Right lobe of liver (tissue), 4 donors: Measurements from ENCODE around the gene MSANTD4.

ENCODE experiments used
- POLR2A ChIP-seq: fragments of 450-650 bp; IDR thresholded peaks from one replicate; pipeline ENCODE4 v1.6.1; 2017; ENCODE audit warnings: antibody characterized with exemption, mild to moderate bottlenecking
- TF ChIP-seq, protein P1 (sequence below), 4 donors: fragments of 200-600 bp in 3 of 4; fragments of 450-650 bp in 1 of 4; IDR thresholded peaks; one replicate each; pipeline versions ENCODE4 v1.5.1 to v1.8.0; 2016 to 2022; ENCODE audit warnings: antibody characterized with exemption in 4 of 4, mild to moderate bottlenecking in 2 of 4
- donor health status: DM: no; HTN: no; CAD: no.
- donor health status: DM: no; HTN: no; CAD: no.
- donor health status: DM: no; HTN: yes; CAD: no.

DNA sequence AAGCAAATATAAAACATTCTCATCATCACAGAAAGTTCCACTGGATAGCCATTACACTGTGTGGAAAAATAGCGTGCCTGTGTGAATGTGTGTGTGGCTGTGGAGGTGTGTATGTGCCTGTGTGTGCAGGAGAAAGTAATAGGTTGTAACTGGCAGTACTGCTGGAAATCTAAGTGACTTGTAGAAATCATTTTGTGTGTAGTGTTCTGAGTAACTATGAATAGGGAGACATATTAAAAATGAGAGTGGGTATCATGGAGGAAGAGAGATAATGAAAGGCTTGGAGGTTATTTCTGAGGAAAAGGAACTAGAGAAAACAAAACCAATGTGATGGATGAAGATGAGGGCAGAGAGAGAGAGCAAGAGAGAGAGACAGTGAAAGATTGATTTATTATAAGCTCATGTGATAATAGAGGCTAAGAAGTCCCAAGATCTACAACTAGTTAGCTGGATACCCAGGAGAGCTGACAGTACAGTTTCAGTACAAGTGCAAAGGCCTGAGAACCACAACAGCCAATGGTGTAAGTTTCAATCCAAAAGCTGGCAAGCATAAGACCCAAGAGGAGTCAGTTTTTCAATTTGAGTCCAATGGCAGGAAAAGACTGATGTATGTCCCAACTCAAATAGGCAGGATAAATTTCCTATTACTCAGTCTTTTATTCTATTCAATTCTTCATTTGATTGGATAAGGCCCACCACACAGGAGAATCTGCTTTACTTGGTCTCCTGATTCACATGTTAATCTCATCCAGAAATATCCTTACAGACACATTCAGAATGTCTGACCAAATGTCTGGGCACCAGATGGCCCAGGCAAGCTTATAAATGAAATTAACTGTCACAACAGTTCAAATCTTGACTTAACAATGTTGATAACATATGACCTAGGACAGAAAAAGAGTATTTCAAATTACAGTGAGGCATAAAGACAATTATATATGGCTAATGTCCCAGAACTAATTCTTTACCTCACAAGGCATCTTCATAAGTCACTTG lies 40.2 kb upstream of the MSANTD4 start:
- TF ChIP-seq, protein P1, sequence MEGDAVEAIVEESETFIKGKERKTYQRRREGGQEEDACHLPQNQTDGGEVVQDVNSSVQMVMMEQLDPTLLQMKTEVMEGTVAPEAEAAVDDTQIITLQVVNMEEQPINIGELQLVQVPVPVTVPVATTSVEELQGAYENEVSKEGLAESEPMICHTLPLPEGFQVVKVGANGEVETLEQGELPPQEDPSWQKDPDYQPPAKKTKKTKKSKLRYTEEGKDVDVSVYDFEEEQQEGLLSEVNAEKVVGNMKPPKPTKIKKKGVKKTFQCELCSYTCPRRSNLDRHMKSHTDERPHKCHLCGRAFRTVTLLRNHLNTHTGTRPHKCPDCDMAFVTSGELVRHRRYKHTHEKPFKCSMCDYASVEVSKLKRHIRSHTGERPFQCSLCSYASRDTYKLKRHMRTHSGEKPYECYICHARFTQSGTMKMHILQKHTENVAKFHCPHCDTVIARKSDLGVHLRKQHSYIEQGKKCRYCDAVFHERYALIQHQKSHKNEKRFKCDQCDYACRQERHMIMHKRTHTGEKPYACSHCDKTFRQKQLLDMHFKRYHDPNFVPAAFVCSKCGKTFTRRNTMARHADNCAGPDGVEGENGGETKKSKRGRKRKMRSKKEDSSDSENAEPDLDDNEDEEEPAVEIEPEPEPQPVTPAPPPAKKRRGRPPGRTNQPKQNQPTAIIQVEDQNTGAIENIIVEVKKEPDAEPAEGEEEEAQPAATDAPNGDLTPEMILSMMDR (IDR thresholded peaks at IDR 0.05), result no peak
- TF ChIP-seq POLR2A, result no peak
